ELR (cell line): ENCODE measurements around the gene CHEK2.
"Not testable (repeated sequence)": the region's sequence is repeated elsewhere in the genome, so short reads cannot be mapped to it uniquely, and the experiment has no call there.

Source experiments
- DNase-seq: peaks from one replicate; pipeline ENCODE4 v3.0.0-alpha.2; 2015; ENCODE audit warnings: low read depth

The CHEK2 gene

DNA sequence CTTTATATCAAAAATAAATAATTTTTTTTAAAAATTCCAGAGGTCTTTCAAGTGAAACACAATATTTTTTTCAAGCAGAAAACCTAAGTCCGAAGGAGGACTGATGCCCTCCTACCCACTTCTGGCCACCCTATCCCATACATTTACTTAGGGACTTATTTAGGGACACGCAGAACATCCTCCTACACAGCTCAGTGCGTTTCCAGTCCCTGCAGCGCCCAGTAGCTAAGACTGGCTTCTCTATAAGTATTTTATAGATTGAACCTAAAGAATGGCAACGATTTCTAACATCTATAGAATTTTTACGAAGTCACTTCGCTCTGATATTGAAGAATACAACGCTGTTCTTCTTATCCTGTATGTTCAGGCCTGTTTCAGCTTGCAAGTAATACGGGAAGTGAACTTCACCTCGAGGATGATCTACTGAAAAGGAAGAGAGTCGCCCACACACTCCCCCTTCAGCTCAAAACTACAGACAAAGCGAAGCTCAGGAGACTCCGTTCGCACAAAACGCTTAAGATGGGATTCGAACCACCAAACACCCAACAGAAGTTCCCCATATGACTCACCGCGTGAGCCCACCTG, 328 bp downstream of the CHEK2 start:
- DNase-seq: no peak

GRCh38 chr22:28738876-28739275, 2.7 kb downstream of the CHEK2 start:
- not testable (repeated sequence) for DNase-seq

DNA sequence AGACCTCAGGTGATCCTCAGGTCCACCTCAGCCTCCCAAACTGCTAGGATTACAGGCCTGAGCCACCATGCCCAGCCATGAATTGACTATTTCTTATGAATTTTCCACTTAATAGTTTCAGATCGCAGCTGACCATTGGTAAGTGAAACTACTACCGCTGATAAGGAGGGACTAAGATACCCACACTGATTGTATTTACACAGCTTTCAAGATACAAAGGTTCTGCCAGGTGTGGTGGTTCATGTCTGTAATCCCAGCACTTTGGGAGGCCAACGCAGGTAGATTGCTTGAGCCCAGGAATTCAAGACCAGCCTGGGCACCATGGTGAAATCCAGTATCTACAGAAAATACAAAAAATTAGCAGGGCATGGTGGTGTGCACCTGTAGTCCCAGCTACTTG, 3.9 kb downstream of the CHEK2 start:
- DNase-seq: no peak

- DNase-seq: no peak
These were observed 5.1 kb downstream of the CHEK2 start for GRCh38 chr22:28736301-28737155.

DNA sequence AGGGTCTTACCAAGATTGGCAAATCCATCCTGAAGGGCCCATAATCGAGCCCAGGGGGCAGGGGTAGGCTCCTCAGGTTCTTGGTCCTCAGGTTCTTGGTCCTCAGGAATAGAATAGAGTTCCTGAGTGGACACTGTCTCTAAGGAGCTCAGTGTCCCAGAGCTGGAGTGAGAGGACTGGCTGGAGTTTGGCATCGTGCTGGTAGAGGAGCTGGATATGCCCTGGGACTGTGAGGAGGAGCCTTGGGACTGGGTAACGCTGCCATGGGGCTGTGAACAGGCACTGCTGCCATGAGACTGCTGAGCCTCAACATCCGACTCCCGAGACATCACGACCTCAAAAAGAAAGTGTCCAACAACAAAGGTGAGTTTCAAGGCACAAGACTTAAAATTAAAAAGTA, 7.2 kb downstream of the CHEK2 start:
- no peak for DNase-seq

- DNase-seq: no peak
These were observed 11.4 kb downstream of the CHEK2 start for GRCh38 chr22:28730179-28730578.

DNA sequence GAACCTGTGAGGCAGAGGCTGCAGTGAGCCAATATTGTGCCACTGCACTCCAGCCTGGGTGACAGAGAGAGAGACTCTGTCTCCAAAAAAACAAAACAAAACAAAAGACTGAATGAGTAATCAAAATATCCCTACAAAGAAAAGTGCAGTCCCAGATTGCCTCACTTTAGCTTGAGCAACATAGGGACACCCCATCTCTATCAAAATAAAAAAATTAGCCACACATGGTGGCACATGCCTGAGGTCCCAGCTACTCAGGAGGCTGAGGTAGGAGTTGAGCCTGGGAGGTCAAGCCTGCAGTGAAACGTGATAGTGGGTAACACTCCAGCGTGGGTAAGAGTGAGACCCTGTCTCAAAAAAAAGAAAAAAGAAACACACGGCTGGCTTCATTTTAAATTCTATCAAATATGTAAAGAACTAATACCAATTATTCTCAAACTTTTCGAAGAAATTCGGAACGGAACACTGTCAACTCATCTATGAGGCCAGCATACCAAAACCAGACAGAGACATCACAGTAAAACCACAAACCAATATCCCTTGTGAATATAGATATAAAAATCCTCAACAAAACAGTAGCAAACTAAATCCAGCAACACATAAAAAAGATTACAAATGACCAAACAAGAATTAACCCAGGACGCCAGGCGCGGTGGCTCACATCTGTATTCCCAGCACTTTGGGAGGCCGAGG, 12.9 kb downstream of the CHEK2 start:
- no peak for DNase-seq

- DNase-seq: no peak
These were observed 13.6 kb downstream of the CHEK2 start for GRCh38 chr22:28728002-28728401.

GRCh38 chr22:28718044-28718443, 23.6 kb downstream of the CHEK2 start:
- DNase-seq: no peak

GRCh38 chr22:28716686-28717085, 24.9 kb downstream of the CHEK2 start:
- DNase-seq: no peak

DNA sequence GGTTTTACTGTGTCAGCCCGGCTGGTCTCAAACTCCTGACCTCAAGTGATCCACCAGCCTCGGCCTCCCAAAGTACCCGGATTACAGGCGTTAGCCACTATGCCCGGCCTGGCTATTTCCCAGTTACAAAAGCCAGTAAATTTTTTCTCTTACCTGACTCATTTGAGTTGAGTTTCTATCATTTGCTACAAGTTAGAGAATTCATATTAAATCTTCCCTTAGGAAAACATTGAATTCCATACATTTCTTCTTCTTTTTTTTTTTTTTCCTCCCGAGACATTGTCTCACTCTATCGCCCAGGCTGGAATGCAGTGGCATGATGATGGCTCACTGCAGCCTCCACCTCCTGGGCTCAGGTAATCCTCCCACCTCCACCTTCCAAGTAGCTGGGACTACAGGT, 26.0 kb downstream of the CHEK2 start:
- no peak for DNase-seq

- DNase-seq: peak; percentile 59
These were observed 27.5 kb downstream of the CHEK2 start for GRCh38 chr22:28714043-28714628.

GRCh38 chr22:28711820-28712777, 29.5 kb downstream of the CHEK2 start:
- DNase-seq: peak; percentile 97

GRCh38 chr22:28711341-28711740, 30.3 kb downstream of the CHEK2 start:
- no peak for DNase-seq

- peak; percentile 91 for DNase-seq
These were observed 30.9 kb downstream of the CHEK2 start for GRCh38 chr22:28710576-28711191.

DNA sequence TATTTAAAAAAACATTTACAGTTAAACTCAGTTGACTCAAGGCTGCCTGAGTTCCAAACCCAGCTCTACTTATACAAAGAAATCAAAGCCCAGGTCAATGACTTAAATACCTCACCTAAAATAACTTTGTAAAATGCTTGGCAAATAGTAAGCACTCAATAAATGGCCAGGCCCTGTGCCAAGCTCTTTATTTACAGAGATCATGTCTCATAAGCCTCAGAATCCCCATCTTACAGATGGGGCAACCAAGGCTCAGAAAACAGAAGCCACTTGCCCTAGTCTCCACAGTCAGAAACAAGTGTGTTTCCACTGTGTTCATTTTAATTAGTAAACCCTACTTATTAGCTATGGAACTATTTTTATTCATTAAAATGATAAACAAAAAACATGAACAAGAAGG, 31.5 kb downstream of the CHEK2 start:
- peak; percentile 29 for DNase-seq

- DNase-seq: no peak
These were observed 34.8 kb downstream of the CHEK2 start for GRCh38 chr22:28706845-28707244.

- DNase-seq: no peak
These were observed 38.2 kb downstream of the CHEK2 start for GRCh38 chr22:28703436-28703835.

DNA sequence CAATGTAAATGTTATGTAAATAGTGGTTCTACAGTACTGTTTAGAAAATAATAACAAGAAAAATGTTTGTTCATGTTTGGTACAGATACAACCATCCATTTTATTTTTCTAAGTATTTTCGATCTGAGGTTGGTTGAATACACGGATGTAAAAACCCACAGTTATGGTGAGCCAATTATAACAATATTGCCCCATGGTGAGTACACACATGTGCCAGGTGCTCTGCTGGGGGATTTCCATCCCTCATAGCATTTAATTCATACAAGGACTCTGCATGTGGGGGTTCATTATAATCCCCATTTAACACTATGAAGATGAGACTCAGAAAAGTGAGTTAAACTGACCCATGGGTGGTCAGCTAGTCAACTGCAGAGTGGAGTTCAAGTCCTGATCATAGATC, 38.7 kb downstream of the CHEK2 start:
- no peak for DNase-seq

DNA sequence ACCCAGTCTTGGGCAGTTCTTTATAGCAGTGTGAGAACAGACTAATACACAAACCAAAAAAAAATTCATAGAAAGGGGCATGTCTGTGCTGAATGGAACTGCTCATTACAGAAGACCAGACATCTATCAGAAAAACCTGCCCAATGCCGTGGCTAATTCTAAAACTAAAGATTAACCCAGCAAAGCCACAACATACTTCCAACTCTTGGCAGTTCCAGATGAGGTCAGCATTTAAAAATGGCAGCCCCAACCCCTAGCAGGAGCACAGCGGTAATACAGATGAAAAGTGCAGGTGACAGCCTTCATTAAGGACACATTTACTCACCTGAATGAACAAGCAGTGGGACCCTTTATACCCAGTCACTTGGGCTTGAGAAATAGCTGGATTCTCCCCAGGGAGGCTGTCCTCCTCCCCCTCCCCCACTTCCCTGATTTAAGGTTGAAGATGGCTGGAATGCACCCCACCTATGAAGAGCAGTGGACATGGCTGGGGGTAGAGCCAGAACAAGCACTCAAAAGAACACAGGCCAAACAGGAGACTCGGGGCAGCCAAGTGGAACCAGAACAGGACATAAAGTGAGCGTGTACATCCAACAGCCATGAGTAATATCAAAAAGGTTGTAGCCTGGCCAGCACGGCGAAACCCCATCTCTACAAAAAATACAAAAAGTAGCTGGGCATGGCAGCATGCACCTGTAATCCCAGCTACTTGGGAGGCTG, 48.4 kb downstream of the CHEK2 start:
- not testable (repeated sequence) for DNase-seq
